Measurements from ENCODE around the gene PAH.

GRCh38 chr12:102918840-102919239, 1.8 kb upstream of the PAH start:
- TF ChIP-seq, protein P1, sequence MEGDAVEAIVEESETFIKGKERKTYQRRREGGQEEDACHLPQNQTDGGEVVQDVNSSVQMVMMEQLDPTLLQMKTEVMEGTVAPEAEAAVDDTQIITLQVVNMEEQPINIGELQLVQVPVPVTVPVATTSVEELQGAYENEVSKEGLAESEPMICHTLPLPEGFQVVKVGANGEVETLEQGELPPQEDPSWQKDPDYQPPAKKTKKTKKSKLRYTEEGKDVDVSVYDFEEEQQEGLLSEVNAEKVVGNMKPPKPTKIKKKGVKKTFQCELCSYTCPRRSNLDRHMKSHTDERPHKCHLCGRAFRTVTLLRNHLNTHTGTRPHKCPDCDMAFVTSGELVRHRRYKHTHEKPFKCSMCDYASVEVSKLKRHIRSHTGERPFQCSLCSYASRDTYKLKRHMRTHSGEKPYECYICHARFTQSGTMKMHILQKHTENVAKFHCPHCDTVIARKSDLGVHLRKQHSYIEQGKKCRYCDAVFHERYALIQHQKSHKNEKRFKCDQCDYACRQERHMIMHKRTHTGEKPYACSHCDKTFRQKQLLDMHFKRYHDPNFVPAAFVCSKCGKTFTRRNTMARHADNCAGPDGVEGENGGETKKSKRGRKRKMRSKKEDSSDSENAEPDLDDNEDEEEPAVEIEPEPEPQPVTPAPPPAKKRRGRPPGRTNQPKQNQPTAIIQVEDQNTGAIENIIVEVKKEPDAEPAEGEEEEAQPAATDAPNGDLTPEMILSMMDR (IDR thresholded peaks at IDR 0.05) = no peak
- TF ChIP-seq POLR2A (IDR thresholded peaks at IDR 0.05) = no peak

Data from body of pancreas (tissue), 4 donors.